ENCODE measurements around the gene CRHR1.

CRHR1 gene

GRCh38 chr17:45877467-45877866, 93.3 kb downstream of the CRHR1 start:
- TF ChIP-seq GATA3 (IDR thresholded peaks at IDR 0.05; ENCODE audit: low read depth, low read length): no peak
- no peak for TF ChIP-seq GATA2 (IDR thresholded peaks at IDR 0.05; ENCODE audit: low read depth, low read length)

GRCh38 chr17:45883063-45883462, 98.9 kb downstream of the CRHR1 start:
- no peak for TF ChIP-seq GATA3 (IDR thresholded peaks at IDR 0.05; ENCODE audit: low read depth, low read length)
- TF ChIP-seq GATA2 (IDR thresholded peaks at IDR 0.05; ENCODE audit: low read depth, low read length): no peak
